HL-60 (cell line): ENCODE measurements around the gene FXN.

Experiments used
- GABPA ChIP-seq: IDR thresholded peaks from 2 replicates; pipeline ENCODE4 v1.6.1; 2012; ENCODE audit warnings: low read depth
- POLR2AphosphoS5 ChIP-seq: IDR thresholded peaks from 2 replicates; pipeline ENCODE4 v1.6.1; 2012; ENCODE audit warnings: low read depth
- SPI1 ChIP-seq: IDR thresholded peaks from 2 replicates; pipeline ENCODE4 v1.6.1; 2012; ENCODE audit warnings: low read depth, mild to moderate bottlenecking, borderline replicate concordance
- TF ChIP-seq, protein P1 (sequence below): IDR thresholded peaks from one replicate; pipeline ENCODE4 v1.5.1; 2011; ENCODE audit warnings: low read length, control low read depth, inconsistent platforms; ENCODE audit not compliant: insufficient read depth
- TF ChIP-seq, protein P2 (sequence below): IDR thresholded peaks from 2 replicates; pipeline ENCODE4 v1.6.1; 2012; ENCODE audit warnings: low read depth; ENCODE audit not compliant: insufficient replicate concordance

DNA sequence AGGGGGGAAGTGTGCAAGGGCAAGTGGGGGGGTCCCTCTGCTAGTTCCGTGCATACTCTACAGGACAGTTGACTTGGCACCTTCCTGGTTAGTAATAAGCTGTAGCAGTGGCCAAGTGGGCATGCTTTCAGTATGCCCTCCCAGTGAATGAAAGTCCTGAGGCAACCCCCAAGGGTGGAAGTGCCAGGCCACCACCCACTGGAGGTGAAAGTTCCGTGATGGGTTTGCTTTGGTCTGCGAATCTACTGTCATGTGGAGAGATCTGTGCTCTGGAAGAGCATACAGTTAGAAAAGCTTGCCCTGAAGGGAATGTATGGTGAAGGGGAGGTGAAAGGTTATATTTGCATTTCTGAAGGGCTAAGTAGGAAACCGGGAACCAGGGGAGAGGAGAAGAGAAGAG, 10.3 kb downstream of the FXN start:
- TF ChIP-seq, protein P1, sequence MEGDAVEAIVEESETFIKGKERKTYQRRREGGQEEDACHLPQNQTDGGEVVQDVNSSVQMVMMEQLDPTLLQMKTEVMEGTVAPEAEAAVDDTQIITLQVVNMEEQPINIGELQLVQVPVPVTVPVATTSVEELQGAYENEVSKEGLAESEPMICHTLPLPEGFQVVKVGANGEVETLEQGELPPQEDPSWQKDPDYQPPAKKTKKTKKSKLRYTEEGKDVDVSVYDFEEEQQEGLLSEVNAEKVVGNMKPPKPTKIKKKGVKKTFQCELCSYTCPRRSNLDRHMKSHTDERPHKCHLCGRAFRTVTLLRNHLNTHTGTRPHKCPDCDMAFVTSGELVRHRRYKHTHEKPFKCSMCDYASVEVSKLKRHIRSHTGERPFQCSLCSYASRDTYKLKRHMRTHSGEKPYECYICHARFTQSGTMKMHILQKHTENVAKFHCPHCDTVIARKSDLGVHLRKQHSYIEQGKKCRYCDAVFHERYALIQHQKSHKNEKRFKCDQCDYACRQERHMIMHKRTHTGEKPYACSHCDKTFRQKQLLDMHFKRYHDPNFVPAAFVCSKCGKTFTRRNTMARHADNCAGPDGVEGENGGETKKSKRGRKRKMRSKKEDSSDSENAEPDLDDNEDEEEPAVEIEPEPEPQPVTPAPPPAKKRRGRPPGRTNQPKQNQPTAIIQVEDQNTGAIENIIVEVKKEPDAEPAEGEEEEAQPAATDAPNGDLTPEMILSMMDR, result no peak
- TF ChIP-seq GABPA (no peak), POLR2AphosphoS5 (no peak), SPI1 (no peak)
- TF ChIP-seq, protein P2, sequence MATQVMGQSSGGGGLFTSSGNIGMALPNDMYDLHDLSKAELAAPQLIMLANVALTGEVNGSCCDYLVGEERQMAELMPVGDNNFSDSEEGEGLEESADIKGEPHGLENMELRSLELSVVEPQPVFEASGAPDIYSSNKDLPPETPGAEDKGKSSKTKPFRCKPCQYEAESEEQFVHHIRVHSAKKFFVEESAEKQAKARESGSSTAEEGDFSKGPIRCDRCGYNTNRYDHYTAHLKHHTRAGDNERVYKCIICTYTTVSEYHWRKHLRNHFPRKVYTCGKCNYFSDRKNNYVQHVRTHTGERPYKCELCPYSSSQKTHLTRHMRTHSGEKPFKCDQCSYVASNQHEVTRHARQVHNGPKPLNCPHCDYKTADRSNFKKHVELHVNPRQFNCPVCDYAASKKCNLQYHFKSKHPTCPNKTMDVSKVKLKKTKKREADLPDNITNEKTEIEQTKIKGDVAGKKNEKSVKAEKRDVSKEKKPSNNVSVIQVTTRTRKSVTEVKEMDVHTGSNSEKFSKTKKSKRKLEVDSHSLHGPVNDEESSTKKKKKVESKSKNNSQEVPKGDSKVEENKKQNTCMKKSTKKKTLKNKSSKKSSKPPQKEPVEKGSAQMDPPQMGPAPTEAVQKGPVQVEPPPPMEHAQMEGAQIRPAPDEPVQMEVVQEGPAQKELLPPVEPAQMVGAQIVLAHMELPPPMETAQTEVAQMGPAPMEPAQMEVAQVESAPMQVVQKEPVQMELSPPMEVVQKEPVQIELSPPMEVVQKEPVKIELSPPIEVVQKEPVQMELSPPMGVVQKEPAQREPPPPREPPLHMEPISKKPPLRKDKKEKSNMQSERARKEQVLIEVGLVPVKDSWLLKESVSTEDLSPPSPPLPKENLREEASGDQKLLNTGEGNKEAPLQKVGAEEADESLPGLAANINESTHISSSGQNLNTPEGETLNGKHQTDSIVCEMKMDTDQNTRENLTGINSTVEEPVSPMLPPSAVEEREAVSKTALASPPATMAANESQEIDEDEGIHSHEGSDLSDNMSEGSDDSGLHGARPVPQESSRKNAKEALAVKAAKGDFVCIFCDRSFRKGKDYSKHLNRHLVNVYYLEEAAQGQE, result no peak
